ENCODE results near the gene FBXO7. TPM values are rescaled to one million over a fixed set of nuclear protein-coding genes. Genes with fewer than 3 reads are reported as not detected.
"Not testable (repeated sequence)": the region's sequence is repeated elsewhere in the genome, so short reads cannot be mapped to it uniquely, and the experiment has no call there.

The FBXO7 gene
- total and polyA plus RNA-seq, 9 of the 15 experiments (the other 6 are each of a cell fraction or from before 2014, with no cell fraction given), result 34.0 to 162 (median 85.2) TPM

- H3K4me2 ChIP-seq (ENCODE audit: insufficient read depth, low read length); CTCF ChIA-PET (ENCODE audit: low intra/inter-chr PET ratio): not testable (repeated sequence)
- WGBS (ENCODE audit: insufficient coverage, low coverage, missing lambda C conversion rate), result 69% methylated on average over 2 of the region's 2 CpGs
Measured at GRCh38 chr22:32478552-32478951, 3.9 kb downstream of the FBXO7 start.

GRCh38 chr22:32478994-32479393 lies 4.4 kb downstream of the FBXO7 start:
- no peak for ATAC-seq
- no TSS peak for BruUV-seq (replicated peaks)
- no peaks in the 10 kb centered on the region for H3K27me3 ChIP-seq (ENCODE audit: control insufficient read depth in 2 of 2, insufficient read depth in 2 of 2, low read length in 2 of 2)
- TF ChIP-seq HDAC3 (IDR thresholded peaks at IDR 0.05; ENCODE audit: borderline replicate concordance, partially characterized antibody) (no peak), E2F4 (CRISPR knock-in tag; IDR thresholded peaks at IDR 0.05; ENCODE audit: low read depth) (no peak), ZNF143 (CRISPR knock-in tag; IDR thresholded peaks at IDR 0.05) (no peak), U2AF2 (optimal IDR thresholded peaks at IDR 0.05; ENCODE audit: low read depth, low read length) (no peak), CSDE1 (IDR thresholded peaks at IDR 0.05) (no peak), ZNF780A (CRISPR knock-in tag; IDR thresholded peaks at IDR 0.05) (no peak), NEUROD1 (IDR thresholded peaks at IDR 0.05; ENCODE audit: borderline replicate concordance, low read depth, low read length, partially characterized antibody) (no peak), EGR1 (conservative IDR thresholded peaks at IDR 0.05) (no peak), ZMIZ1 (IDR thresholded peaks at IDR 0.05; ENCODE audit: low read depth in 2 of 2, low read length in 2 of 2) (no peak), FOXK2 (conservative IDR thresholded peaks at IDR 0.05 in 1 of 2, IDR thresholded peaks at IDR 0.05 in 1 of 2; ENCODE audit: low read depth in 2 of 2) (no peak), KAT8 (IDR thresholded peaks at IDR 0.05; ENCODE audit: low read depth) (no peak)

More at GRCh38 chr22:32478552-32478951, 3.9 kb downstream of the FBXO7 start:
- BruUV-seq (replicated peaks); FAIRE-seq; H3K9me3 ChIP-seq (replicated peaks; ENCODE audit: control insufficient read depth, insufficient read depth, low read depth, low read length); intact Hi-C loops (cut with micrococcal nuclease); H3K9me1 ChIP-seq (ENCODE audit: control insufficient read depth, insufficient read depth, low read length); H3K9ac ChIP-seq (ENCODE audit: insufficient read depth in 1 of 2, low read depth in 2 of 2, low read length in 2 of 2); H3K27ac ChIP-seq (ENCODE audit: extremely low read depth, low read depth, low read length); in situ Hi-C loops (cut with MboI); H3K4me3 ChIP-seq; DNase-seq (ENCODE audit: extremely low read depth in 1 of 4, low spot score in 3 of 4); H3K27me3 ChIP-seq (ENCODE audit: control insufficient read depth in 2 of 2, insufficient read depth in 2 of 2, low read length in 2 of 2); ATAC-seq; H2AFZ ChIP-seq (ENCODE audit: low read depth, low read length): not testable (repeated sequence)
- Histone ChIP-seq H3K79me2 (ENCODE audit: control insufficient read depth, insufficient read depth, low read length) (peaks cover 88% of the 10 kb centered on the region), H4K20me1 (replicated peaks; ENCODE audit: control insufficient read depth, insufficient read depth, low read length) (peaks cover 29% of the 10 kb centered on the region), H3K4me1 (replicated peaks in 1 of 2; ENCODE audit: control insufficient read depth in 2 of 2, insufficient read depth in 2 of 2, low read length in 2 of 2) (peaks cover 10 to 24% of the 10 kb centered on the region in 2 experiments; a peak in 4 of 5 replicates), H3K36me3 (ENCODE audit: control insufficient read depth, insufficient read depth, low read length) (peaks cover 42% of the 10 kb centered on the region)
- POLR2A ChIA-PET, result interaction anchor here (1.1 to 2.8 kb wide), 2 partner anchors 8 to 12 kb away, joined by 4 to 11 read pairs; no protein-coding TSS in a partner anchor

More at GRCh38 chr22:32478994-32479393, 4.4 kb downstream of the FBXO7 start:
- H3K9ac ChIP-seq (ENCODE audit: insufficient read depth in 1 of 2, low read depth in 2 of 2, low read length in 2 of 2), result no peak overlapping the region
- ChIA-PET POLR2A (interaction anchor here (1.1 to 2.8 kb wide), 2 partner anchors 7 to 11 kb away, joined by 4 to 11 read pairs; no protein-coding TSS in a partner anchor), CTCF (ENCODE audit: low intra/inter-chr PET ratio) (no interaction called here)
- in situ Hi-C loops (cut with MboI), result no loop called here
- H3K4me2 ChIP-seq (ENCODE audit: insufficient read depth, low read length), result no peak overlapping the region
- H3K79me2 ChIP-seq (ENCODE audit: control insufficient read depth, insufficient read depth, low read length), result peaks cover 92% of the 10 kb centered on the region
- no peak overlapping the region for H3K4me3 ChIP-seq
- WGBS (ENCODE audit: insufficient coverage, low coverage, missing lambda C conversion rate), result 83% methylated on average over 3 of the region's 3 CpGs
- no peak overlapping the region for H3K27ac ChIP-seq (ENCODE audit: extremely low read depth, low read depth, low read length)
- intact Hi-C loops (cut with micrococcal nuclease), result no loop called here
- FAIRE-seq (no peak), DNase-seq (ENCODE audit: extremely low read depth in 1 of 4, low spot score in 3 of 4) (no peak)
- H3K36me3 ChIP-seq (ENCODE audit: control insufficient read depth, insufficient read depth, low read length), result peaks cover 47% of the 10 kb centered on the region
- peaks cover 3% of the 10 kb centered on the region for H3K9me1 ChIP-seq (ENCODE audit: control insufficient read depth, insufficient read depth, low read length)
- H4K20me1 ChIP-seq (replicated peaks; ENCODE audit: control insufficient read depth, insufficient read depth, low read length), result peaks cover 29% of the 10 kb centered on the region
- H2AFZ ChIP-seq (ENCODE audit: low read depth, low read length), result no peak overlapping the region
- peaks cover 5 to 21% of the 10 kb centered on the region in 2 experiments; a peak in 4 of 5 replicates for H3K4me1 ChIP-seq (replicated peaks in 1 of 2; ENCODE audit: control insufficient read depth in 2 of 2, insufficient read depth in 2 of 2, low read length in 2 of 2)
- H3K9me3 ChIP-seq (replicated peaks; ENCODE audit: control insufficient read depth, insufficient read depth, low read depth, low read length), result no peaks in the 10 kb centered on the region
